Epithelial cell of esophagus (primary cell): ENCODE measurements around the gene CCBE1.

Experiments
- DNase-seq: peaks from one replicate; pipeline ENCODE4 v3.0.0; 2010; ENCODE audit warnings: low read depth
- H3K4me3 ChIP-seq: 2 replicates; pipeline ENCODE4 v1.5.1; 2011; ENCODE audit warnings: mild to moderate bottlenecking, low read length, control low read depth
- CTCF ChIP-seq: IDR thresholded peaks from 2 replicates; pipeline ENCODE4 v1.5.1; 2011; ENCODE audit warnings: low read depth, mild to moderate bottlenecking, low read length, control low read depth, inconsistent platforms; ENCODE audit not compliant: insufficient read depth; ENCODE audit errors: missing control alignments

Gene CCBE1

GRCh38 chr18:59540346-59540745, 156.9 kb downstream of the CCBE1 start:
- DNase-seq = no peak
- no peak for TF ChIP-seq CTCF
- no peak overlapping the region for H3K4me3 ChIP-seq

- TF ChIP-seq CTCF = no peak
- DNase-seq = no peak
- H3K4me3 ChIP-seq = no peak overlapping the region
Measured at GRCh38 chr18:59539108-59539507, 158.1 kb downstream of the CCBE1 start.

DNA sequence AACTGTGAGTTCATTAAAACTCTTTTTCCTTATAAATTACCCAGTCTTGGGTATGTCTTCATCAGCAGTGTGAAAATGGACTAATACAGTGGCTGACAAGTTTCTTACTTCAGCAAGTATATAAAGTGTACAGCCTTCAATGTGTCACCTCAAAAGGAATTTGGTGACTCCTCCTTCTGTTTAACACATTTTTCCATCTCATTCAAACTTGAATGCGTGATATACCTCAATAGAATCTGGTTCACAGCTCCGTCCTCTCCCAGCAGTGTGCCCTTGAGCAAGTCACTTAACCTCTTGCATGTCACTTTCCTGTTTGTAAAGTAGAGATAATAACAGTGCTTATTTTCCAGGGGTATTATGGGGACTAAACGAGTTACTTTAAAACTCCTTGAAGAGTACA, 159.6 kb downstream of the CCBE1 start:
- no peak for TF ChIP-seq CTCF
- DNase-seq = peak; percentile 59
- no peak overlapping the region for H3K4me3 ChIP-seq

DNA sequence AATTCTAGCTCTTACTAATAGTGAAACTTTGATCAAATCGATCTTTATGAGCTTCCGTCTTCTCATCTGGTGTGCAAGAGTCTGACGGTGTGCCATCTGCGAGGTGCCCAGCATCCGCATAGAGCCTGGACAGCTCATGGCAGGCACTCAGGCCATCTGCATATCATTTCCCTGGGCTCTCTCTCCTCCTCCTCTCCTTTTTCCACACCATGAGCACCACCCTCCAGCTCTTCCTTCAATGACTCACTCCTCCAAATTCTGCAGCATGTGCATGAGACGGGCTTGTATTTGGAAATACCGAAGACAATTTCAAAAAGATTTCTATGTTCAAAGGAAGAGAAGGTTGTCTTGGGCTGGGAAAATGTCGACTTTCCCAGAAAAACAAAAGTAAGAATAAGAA, 161.1 kb downstream of the CCBE1 start:
- peak; percentile 41 for DNase-seq
- no peak overlapping the region for H3K4me3 ChIP-seq
- TF ChIP-seq CTCF = no peak

DNA sequence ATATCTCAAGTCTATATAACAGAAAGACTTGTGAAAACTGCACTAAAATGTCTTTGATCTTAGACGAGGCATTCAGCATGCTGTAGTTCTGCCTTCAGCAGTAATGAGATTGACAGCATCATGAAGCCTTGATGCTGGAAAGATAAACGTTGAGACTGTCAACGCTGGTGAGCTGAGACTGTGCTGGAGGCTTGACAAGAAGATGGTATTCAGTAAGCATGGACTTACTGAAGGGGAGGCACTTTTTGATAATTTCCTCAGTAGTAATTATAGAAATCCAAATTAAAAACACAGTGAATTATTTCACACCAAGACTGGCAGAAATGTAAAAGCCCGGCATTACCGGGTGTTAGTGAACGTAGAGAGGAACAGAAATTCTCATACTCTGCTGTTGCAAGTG, 162.2 kb downstream of the CCBE1 start:
- DNase-seq = no peak
- TF ChIP-seq CTCF = no peak
- H3K4me3 ChIP-seq = no peak overlapping the region

DNA sequence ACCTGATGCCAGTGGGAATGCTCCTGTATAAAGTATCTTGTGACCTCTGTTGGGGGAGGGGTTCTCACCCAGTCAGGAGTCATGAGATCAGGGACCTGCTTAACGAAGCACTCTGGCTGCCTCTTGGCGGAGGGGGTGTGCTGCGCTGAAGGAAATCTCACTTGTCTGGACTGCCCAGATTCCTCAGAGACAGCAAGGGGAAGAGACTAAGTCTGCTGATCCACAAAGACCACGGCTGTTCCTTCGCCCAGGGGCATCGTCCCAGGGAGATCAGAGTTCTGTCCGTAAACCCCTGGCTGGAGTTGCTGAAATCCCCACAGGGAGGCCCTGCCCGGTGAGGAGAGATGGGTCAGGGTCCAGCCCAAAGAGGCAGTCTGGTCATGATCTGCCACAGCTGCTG, 168.4 kb downstream of the CCBE1 start:
- no peak for DNase-seq
- TF ChIP-seq CTCF = no peak
- no peak overlapping the region for H3K4me3 ChIP-seq

GRCh38 chr18:59520562-59521355, 176.5 kb downstream of the CCBE1 start:
- no peak overlapping the region for H3K4me3 ChIP-seq
- TF ChIP-seq CTCF = no peak
- no peak for DNase-seq
